Activated CD4-positive, alpha-beta T cell treated with anti-CD3 and anti-CD28 coated beads for 1 hour (primary cell): Measurements from ENCODE around the gene SLC25A1.
"Not testable (repeated sequence)": the region's sequence is repeated elsewhere in the genome, so short reads cannot be mapped to it uniquely, and the experiment has no call there.

ENCODE experiments used
- DNase-seq: peaks from one replicate; pipeline ENCODE4 v3.0.0-alpha.2; 2020

The SLC25A1 gene

GRCh38 chr22:19204640-19205039, 26.1 kb upstream of the SLC25A1 start:
- DNase-seq: no peak

- DNase-seq: no peak
Observed at GRCh38 chr22:19203834-19204233, 25.3 kb upstream of the SLC25A1 start.

- DNase-seq: not testable (repeated sequence)
Observed at GRCh38 chr22:19202799-19203186, 24.3 kb upstream of the SLC25A1 start.

GRCh38 chr22:19201869-19202798, 23.6 kb upstream of the SLC25A1 start:
- DNase-seq: no peak

- DNase-seq: no peak
Observed at GRCh38 chr22:19201130-19201868, 22.8 kb upstream of the SLC25A1 start.

- no peak for DNase-seq
Observed at GRCh38 chr22:19199479-19199878, 20.9 kb upstream of the SLC25A1 start.

- no peak for DNase-seq
Observed at GRCh38 chr22:19197997-19198865, 19.7 kb upstream of the SLC25A1 start.

GRCh38 chr22:19196841-19197612, 18.5 kb upstream of the SLC25A1 start:
- no peak for DNase-seq

- DNase-seq: no peak
Observed at GRCh38 chr22:19195796-19196731, 17.5 kb upstream of the SLC25A1 start.

GRCh38 chr22:19194766-19195536, 16.4 kb upstream of the SLC25A1 start:
- DNase-seq: no peak

- DNase-seq: no peak
Observed at GRCh38 chr22:19193879-19194278, 15.3 kb upstream of the SLC25A1 start.

- DNase-seq: no peak
Observed at GRCh38 chr22:19187716-19188563, 9.4 kb upstream of the SLC25A1 start.

GRCh38 chr22:19184276-19184997, 5.9 kb upstream of the SLC25A1 start:
- no peak for DNase-seq

GRCh38 chr22:19183216-19183615, 4.7 kb upstream of the SLC25A1 start:
- DNase-seq: no peak

GRCh38 chr22:19182472-19183157, 4.1 kb upstream of the SLC25A1 start:
- no peak for DNase-seq

- DNase-seq: no peak
Observed at GRCh38 chr22:19181786-19182471, 3.4 kb upstream of the SLC25A1 start.

GRCh38 chr22:19180740-19181410, 2.3 kb upstream of the SLC25A1 start:
- DNase-seq: no peak
